K562 (cell line): Measurements from ENCODE around the gene MYO15B. TPM values are rescaled to one million over a fixed set of nuclear protein-coding genes. Genes with fewer than 3 reads are reported as not detected.
A peak's percentile ranks its signal among the peaks of the same experiment; 100 is the strongest.

Source experiments
- ATAC-seq: fragments of 200-7000 bp; cut with Tn5 transposase; 3 replicates; pipeline ENCODE4 v1.9.1; 2020; ENCODE audit warnings: moderate library complexity
- BruUV-seq: library from RNA; stranded (reverse); fragments of 400-500 nt; replicated peaks from 2 replicates; lab custom pipeline; 2021; lab: Mats Ljungman, UMichigan
- CTCF ChIA-PET: fragments of 300-600 bp; formaldehyde crosslinking; extraction: SDS; loops from one replicate; lab custom pipeline; 2021; ENCODE audit warnings: low intra/inter-chr PET ratio; lab: Yijun Ruan, JAX
- POLR2A ChIA-PET: fragments of 300-600, 350-650 bp; sonication (Branson Sonifier 250); formaldehyde crosslinking; extraction: SDS; loops from one replicate; lab custom pipeline; 2021; ENCODE audit warnings: antibody characterized with exemption, inconsistent platforms; lab: Yijun Ruan, JAX
- DNase-seq, 4 experiments: peaks; one replicate each; pipeline versions ENCODE4 v3.0.0 to v3.0.0-alpha.2; 2011 to 2018; ENCODE audit warnings: low spot score in 3 of 4, mixed read lengths in 3 of 4; ENCODE audit errors: extremely low read depth in 1 of 4
- FAIRE-seq: peaks from 2 replicates; lab custom pipeline; 2011; peaks lifted over from hg19 to GRCh38; lab: Jason Lieb, UNC
- H2AFZ ChIP-seq: 2 replicates; pipeline ENCODE4 v1.6.0; 2011; ENCODE audit warnings: low read depth, low read length, control low read depth, inconsistent platforms
- H3K27ac ChIP-seq: fragments of 200-600 bp; 3 replicates; pipeline ENCODE4 v1.8.0; 2011; ENCODE audit warnings: low read depth, mild to moderate bottlenecking, control low read depth, inconsistent platforms, low read length, moderate library complexity, mixed read lengths; ENCODE audit errors: extremely low read depth
- H3K27me3 ChIP-seq, 2 experiments: fragments of 300-600 bp in 1 of 2; 2 replicates in 1 of 2; 3 replicates in 1 of 2; pipeline versions ENCODE4 v1.6.0 to v1.8.0; 2011; ENCODE audit warnings: inconsistent platforms in 2 of 2, low read length in 2 of 2, mild to moderate bottlenecking in 1 of 2, mixed read lengths in 1 of 2, moderate library complexity in 1 of 2; ENCODE audit not compliant: control insufficient read depth in 2 of 2, insufficient read depth in 2 of 2
- H3K36me3 ChIP-seq: fragments of 300-600 bp; 3 replicates; pipeline ENCODE4 v1.8.0; 2011; ENCODE audit warnings: mild to moderate bottlenecking, low read length, inconsistent platforms; ENCODE audit not compliant: control insufficient read depth, insufficient read depth
- H3K4me1 ChIP-seq, 2 experiments: fragments of 200-600 bp in 1 of 2; replicated peaks in 1 of 2; 2 replicates in 1 of 2; 3 replicates in 1 of 2; pipeline versions ENCODE4 v1.5.1 to v1.8.0; 2011; ENCODE audit warnings: inconsistent platforms in 2 of 2, low read length in 2 of 2, mild to moderate bottlenecking in 1 of 2, mixed read lengths in 1 of 2, moderate library complexity in 1 of 2; ENCODE audit not compliant: control insufficient read depth in 2 of 2, insufficient read depth in 2 of 2
- H3K4me2 ChIP-seq: 2 replicates; pipeline ENCODE4 v1.6.1; 2011; ENCODE audit warnings: low read length, control low read depth, inconsistent platforms, mixed read lengths; ENCODE audit not compliant: insufficient read depth
- H3K4me3 ChIP-seq: fragments of 200-600 bp; sonication (generic), shearing (Covaris generic); 2 replicates; pipeline ENCODE4 v1.5.1; 2016; ENCODE audit warnings: control low read depth, inconsistent platforms
- H3K79me2 ChIP-seq: fragments of 200-600 bp; 3 replicates; pipeline ENCODE4 v1.8.0; 2011; ENCODE audit warnings: low read length, inconsistent platforms; ENCODE audit not compliant: control insufficient read depth, insufficient read depth
- H3K9ac ChIP-seq, 2 experiments: 2 replicates each; pipeline versions ENCODE4 v1.6.0 to v1.6.1; 2011; ENCODE audit warnings: low read depth in 2 of 2, low read length in 2 of 2, control low read depth in 1 of 2, inconsistent platforms in 1 of 2, mild to moderate bottlenecking in 1 of 2, mixed read lengths in 1 of 2; ENCODE audit not compliant: insufficient read depth in 1 of 2
- H3K9me1 ChIP-seq: one replicate; pipeline ENCODE4 v1.6.0; 2011; ENCODE audit warnings: inconsistent platforms, mild to moderate bottlenecking, low read length, moderate library complexity; ENCODE audit not compliant: control insufficient read depth, insufficient read depth
- H3K9me3 ChIP-seq: replicated peaks from 2 replicates; pipeline ENCODE4 v1.5.1; 2011; ENCODE audit warnings: low read depth, low read length, inconsistent platforms; ENCODE audit not compliant: control insufficient read depth, insufficient read depth
- H4K20me1 ChIP-seq: replicated peaks from 2 replicates; pipeline ENCODE4 v1.6.1; 2011; ENCODE audit warnings: low read length, inconsistent platforms, mixed read lengths; ENCODE audit not compliant: control insufficient read depth, insufficient read depth
- AFF4 ChIP-seq: sonication (generic); formaldehyde crosslinking; IDR thresholded peaks from 2 replicates; pipeline ENCODE4 v1.8.0; 2023; ENCODE audit warnings: mild to moderate bottlenecking, missing genetic modification reagents
- SUPT5H ChIP-seq: fragments of 450-650 bp; IDR thresholded peaks from 2 replicates; pipeline ENCODE4 v1.6.1; 2016
- TFAP4 ChIP-seq: sonication (generic); formaldehyde crosslinking; IDR thresholded peaks from 2 replicates; pipeline ENCODE4 v1.8.0; 2022; ENCODE audit warnings: missing genetic modification reagents, mild to moderate bottlenecking, moderate library complexity, borderline replicate concordance
- WGBS: fragments of 100-300 bp; shearing (Covaris generic); methylation state at CpG from one replicate; pipeline ENCODE4 v1.1.6; 2016; ENCODE audit warnings: low coverage, mixed read lengths; ENCODE audit not compliant: insufficient coverage; ENCODE audit errors: missing lambda C conversion rate; 5-methylcytosine and 5-hydroxymethylcytosine counted together
- in situ Hi-C: fragments of 300-500 bp; cut with MboI; formaldehyde crosslinking; loops from 4 replicates; pipeline ENCODE4 v1.15.0; 2018; ENCODE audit warnings: inconsistent platforms, mixed read lengths
- intact Hi-C: fragments of 100-400 bp; cut with micrococcal nuclease; formaldehyde crosslinking; loops from 2 replicates; pipeline ENCODE4 v1.14.2; 2022
- polyA plus RNA-seq, 8 experiments: library from polyadenylated mRNA; depleted of rRNA in 4 of 8; stranded (reverse) in 5 of 8; unstranded in 3 of 8; fragments of >200 nt; fragmentation: Nextera tagmentation in 2 of 8; fragmentation: Illumina TruSeq in 1 of 8; extraction: Ambion mirVana in 2 of 8; extraction: Trizol in 1 of 8; gene quantifications; 2 replicates each; pipeline versions ENCODE4 v1.2.1 to v1.2.3, GENCODE V29; 2011 to 2014; ENCODE audit warnings: inconsistent platforms in 1 of 8, missing spikeins in 1 of 8
- total RNA-seq, 7 experiments: library from RNA; depleted of rRNA in 6 of 7; stranded (reverse); fragments of >200 nt in 6 of 7; fragmentation: Illumina TruSeq in 2 of 7; extraction: Trizol in 2 of 7; gene quantifications; 2 replicates each; pipeline versions ENCODE4 v1.2.1 to v1.2.3, GENCODE V29; 2011 to 2021; ENCODE audit warnings: low replicate concordance in 1 of 7

The MYO15B gene
- total and polyA plus RNA-seq, 9 of the 15 experiments (the other 6 are each of a cell fraction or from before 2014, with no cell fraction given), result 0.05 to 3.1 (median 0.83) TPM; not detected in 2

- in situ Hi-C loops (no loop called here), intact Hi-C loops (loop anchor here (5.0 to 10.0 kb wide), 2 partner anchors 73 to 165 kb away; partner anchors contain the start of genes CASKIN2 and TSEN54)
- 83% methylated on average over 15 of the region's 29 CpGs for WGBS
- no peak overlapping the region; the same call in 2 of the 3 replicates for H3K27ac ChIP-seq
- H3K27me3 ChIP-seq, result peaks cover 0 to 5% of the 10 kb centered on the region in 2 experiments; a peak in 2 of 5 replicates
- BruUV-seq, result no TSS peak
- H3K4me3 ChIP-seq, result peak overlapping the region; percentile 53; the same call in 1 of the 2 replicates
- CTCF ChIA-PET, result interaction anchor here (0.6 kb wide), 1 partner anchor 163 kb away, joined by 3 read pairs; no protein-coding TSS in a partner anchor
- no peaks in the 10 kb centered on the region for H3K36me3 ChIP-seq
- POLR2A ChIA-PET, result interaction anchor here (0.7 to 1.1 kb wide), 4 partner anchors 12 to 164 kb away, joined by 3 to 6 read pairs (median 3); no protein-coding TSS in a partner anchor
- no peaks in the 10 kb centered on the region for H3K9me3 ChIP-seq
- no peak for TF ChIP-seq SUPT5H
- TF ChIP-seq TFAP4 (CRISPR knock-in tag), result 0 out of 2 replicates have a peak, but pooled peaks have one; percentile 12
- TF ChIP-seq AFF4, result 0 out of 2 replicates have a peak, but pooled peaks have one; percentile 43
- peak overlapping the region; percentile 96 for H2AFZ ChIP-seq
- peak overlapping the region in 1 of 2 experiments; percentile 94; a peak in 2 of 4 replicates for H3K9ac ChIP-seq
- FAIRE-seq (no peak), ATAC-seq (no peak), DNase-seq (no peak)
- H3K79me2 ChIP-seq, result no peaks in the 10 kb centered on the region
- H3K9me1 ChIP-seq, result no peaks in the 10 kb centered on the region
- H3K4me2 ChIP-seq, result peak overlapping the region; percentile 79; the same call in 1 of the 2 replicates
- no peaks in the 10 kb centered on the region for H4K20me1 ChIP-seq
- H3K4me1 ChIP-seq, result peaks cover 6 to 40% of the 10 kb centered on the region in 2 experiments; a peak in 3 of 5 replicates
These were observed 2.3 kb downstream of the MYO15B start for GRCh38 chr17:75589919-75590303.
